Measurements from ENCODE around the gene MYLK2. TPM values are rescaled to one million over a fixed set of nuclear protein-coding genes. Genes with fewer than 3 reads are reported as not detected.

Gene MYLK2
- total RNA-seq, 1 experiment from 2014 or later, result 0.74 TPM

DNA sequence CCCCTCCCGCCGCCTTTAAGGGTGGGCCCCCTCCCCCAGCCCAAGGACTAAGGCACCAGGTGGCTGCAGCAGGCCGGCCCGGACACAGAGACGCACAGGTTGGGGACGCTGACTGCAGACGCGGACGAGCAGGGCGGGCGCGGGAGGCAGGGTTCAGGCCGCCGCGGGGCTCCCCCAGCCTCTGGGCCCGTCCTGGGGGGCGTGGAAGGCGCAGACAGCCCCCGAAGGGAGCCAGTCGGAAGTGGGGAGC is 41.9 kb downstream of the MYLK2 start:
- H3K27me3 Mint-ChIP-seq (ENCODE audit: low read depth), result peaks cover 15% of the 10 kb centered on the region
- H4K5ac ChIP-seq (ENCODE audit: insufficient read length, low read depth, low read length), result no peak overlapping the region
- no peak overlapping the region for H2BK20ac ChIP-seq (ENCODE audit: low read depth, low read length, poor library complexity, severe bottlenecking)
- H2AK5ac ChIP-seq (ENCODE audit: insufficient read length, low read length), result no peak overlapping the region
- H3K4me2 ChIP-seq (ENCODE audit: insufficient read depth, insufficient read length, low read length), result peak overlapping the region; percentile 53
- no CpG with 5 or more reads among the region's 20 CpGs for whole genome bisulfite sequencing (ENCODE audit: extremely low coverage, insufficient read length, low lambda C conversion rate)
- H3K79me1 ChIP-seq (ENCODE audit: insufficient read depth, low read depth, low read length, poor library complexity, severe bottlenecking), result no peaks in the 10 kb centered on the region
- H2BK120ac ChIP-seq (ENCODE audit: low read depth, low read length, poor library complexity, severe bottlenecking), result no peak overlapping the region
- no peak overlapping the region for H3K23ac ChIP-seq (ENCODE audit: insufficient read length, low read depth, low read length)
- H3K23me2 ChIP-seq (ENCODE audit: insufficient read length, low read depth, low read length, poor library complexity, severe bottlenecking), result peaks cover 13% of the 10 kb centered on the region
- H3T11ph ChIP-seq (ENCODE audit: low read length), result no peak overlapping the region
- no peak overlapping the region for H2BK12ac ChIP-seq (ENCODE audit: insufficient read length, low read depth, low read length)
- no peak overlapping the region for H3K27ac Mint-ChIP-seq
- H3K4ac ChIP-seq (ENCODE audit: low read depth, low read length), result no peak overlapping the region
- H3K36me3 Mint-ChIP-seq (ENCODE audit: insufficient read depth in 1 of 3, low read depth in 3 of 3), result no peaks in the 10 kb centered on the region; a peak in 1 of 7 replicates
- no peak overlapping the region for H3K14ac ChIP-seq (ENCODE audit: insufficient read depth, low read length)
- H2AFZ ChIP-seq (ENCODE audit: low read length), result no peak overlapping the region
- H3K4me1 Mint-ChIP-seq, result peaks cover 30 to 33% of the 10 kb centered on the region in 2 experiments
- H4K8ac ChIP-seq (replicated peaks; ENCODE audit: insufficient read length, low read depth, low read length), result no peak overlapping the region
- no peak overlapping the region for H3K27ac ChIP-seq (ENCODE audit: insufficient read length, low read depth, low read length)
- H4K91ac ChIP-seq (ENCODE audit: insufficient read length, low read depth, low read length), result no peak overlapping the region
- H3K56ac ChIP-seq (ENCODE audit: insufficient read length, low read depth, low read length), result no peak overlapping the region
- H3K9ac ChIP-seq (ENCODE audit: extremely low read depth, insufficient read length, low read length), result no peak overlapping the region
- H3K18ac ChIP-seq (ENCODE audit: insufficient read length, low read depth, low read length), result no peak overlapping the region
- no peak overlapping the region for H2BK15ac ChIP-seq (ENCODE audit: low read depth, low read length)
- no peaks in the 10 kb centered on the region for H4K20me1 ChIP-seq (ENCODE audit: control insufficient read depth, insufficient read depth, insufficient read length)
- H3K4me3 Mint-ChIP-seq, result peak overlapping the region; percentile 84 to 85
- H3K9me3 Mint-ChIP-seq, result no peaks in the 10 kb centered on the region
- no peaks in the 10 kb centered on the region for H3K27me3 ChIP-seq (ENCODE audit: insufficient read depth, low read length)
- no peaks in the 10 kb centered on the region for H3K9me3 ChIP-seq (ENCODE audit: control insufficient read depth, low read depth, low read length)
- peak; percentile 75 for DNase-seq
- TF ChIP-seq, protein P1, sequence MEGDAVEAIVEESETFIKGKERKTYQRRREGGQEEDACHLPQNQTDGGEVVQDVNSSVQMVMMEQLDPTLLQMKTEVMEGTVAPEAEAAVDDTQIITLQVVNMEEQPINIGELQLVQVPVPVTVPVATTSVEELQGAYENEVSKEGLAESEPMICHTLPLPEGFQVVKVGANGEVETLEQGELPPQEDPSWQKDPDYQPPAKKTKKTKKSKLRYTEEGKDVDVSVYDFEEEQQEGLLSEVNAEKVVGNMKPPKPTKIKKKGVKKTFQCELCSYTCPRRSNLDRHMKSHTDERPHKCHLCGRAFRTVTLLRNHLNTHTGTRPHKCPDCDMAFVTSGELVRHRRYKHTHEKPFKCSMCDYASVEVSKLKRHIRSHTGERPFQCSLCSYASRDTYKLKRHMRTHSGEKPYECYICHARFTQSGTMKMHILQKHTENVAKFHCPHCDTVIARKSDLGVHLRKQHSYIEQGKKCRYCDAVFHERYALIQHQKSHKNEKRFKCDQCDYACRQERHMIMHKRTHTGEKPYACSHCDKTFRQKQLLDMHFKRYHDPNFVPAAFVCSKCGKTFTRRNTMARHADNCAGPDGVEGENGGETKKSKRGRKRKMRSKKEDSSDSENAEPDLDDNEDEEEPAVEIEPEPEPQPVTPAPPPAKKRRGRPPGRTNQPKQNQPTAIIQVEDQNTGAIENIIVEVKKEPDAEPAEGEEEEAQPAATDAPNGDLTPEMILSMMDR (conservative IDR thresholded peaks at IDR 0.05), result no peak; the same call in 2 of the 3 replicates
- no peak overlapping the region for H2BK5ac ChIP-seq (ENCODE audit: insufficient read length, low read length)
- no peaks in the 10 kb centered on the region for H3K79me2 ChIP-seq (ENCODE audit: insufficient read depth, low read length)
- H3K4me1 ChIP-seq (ENCODE audit: insufficient read depth, low read length), result peaks cover 5% of the 10 kb centered on the region; the same call in 1 of the 2 replicates

All from H9 (cell line).